Measurements from ENCODE around the gene TARDBP.
"Not testable (repeated sequence)": the region's sequence is repeated elsewhere in the genome, so short reads cannot be mapped to it uniquely, and the experiment has no call there.

The TARDBP gene

GRCh38 chr1:11012260-11013159, at the start of gene TARDBP:
TARDBP (plus strand) TSS chr1:11012654; CDS start chr1:11013728, 1,074 bp downstream.
- in situ Hi-C loops (cut with MboI; ENCODE audit: low sequenced_read_pairs): no loop called here

GRCh38 chr1:10965546-10966226, 46.8 kb upstream of the TARDBP start:
- in situ Hi-C loops (cut with MboI; ENCODE audit: low sequenced_read_pairs): no loop called here

GRCh38 chr1:10967090-10967489, 45.4 kb upstream of the TARDBP start:
- in situ Hi-C loops (cut with MboI; ENCODE audit: low sequenced_read_pairs): no loop called here

GRCh38 chr1:10968411-10968826, 44.0 kb upstream of the TARDBP start:
- in situ Hi-C loops (cut with MboI; ENCODE audit: low sequenced_read_pairs): no loop called here

GRCh38 chr1:10969267-10969970, 43.0 kb upstream of the TARDBP start:
- in situ Hi-C loops (cut with MboI; ENCODE audit: low sequenced_read_pairs): no loop called here

GRCh38 chr1:10969971-10970332, 42.5 kb upstream of the TARDBP start:
- in situ Hi-C loops (cut with MboI; ENCODE audit: low sequenced_read_pairs): no loop called here

- in situ Hi-C loops (cut with MboI; ENCODE audit: low sequenced_read_pairs): no loop called here
Observed at GRCh38 chr1:10973552-10973951, 38.9 kb upstream of the TARDBP start.

- in situ Hi-C loops (cut with MboI; ENCODE audit: low sequenced_read_pairs): no loop called here
Observed at GRCh38 chr1:10973956-10974881, 38.2 kb upstream of the TARDBP start.

- in situ Hi-C loops (cut with MboI; ENCODE audit: low sequenced_read_pairs): no loop called here
Observed at GRCh38 chr1:10975567-10976326, 36.7 kb upstream of the TARDBP start.

GRCh38 chr1:10978719-10979118, 33.7 kb upstream of the TARDBP start:
- in situ Hi-C loops (cut with MboI; ENCODE audit: low sequenced_read_pairs): no loop called here

- in situ Hi-C loops (cut with MboI; ENCODE audit: low sequenced_read_pairs): no loop called here
Observed at GRCh38 chr1:10979483-10979920, 33.0 kb upstream of the TARDBP start.

GRCh38 chr1:10980094-10980577, 32.3 kb upstream of the TARDBP start:
- in situ Hi-C loops (cut with MboI; ENCODE audit: low sequenced_read_pairs): no loop called here

GRCh38 chr1:10980841-10981727, 31.4 kb upstream of the TARDBP start:
- in situ Hi-C loops (cut with MboI; ENCODE audit: low sequenced_read_pairs): no loop called here

GRCh38 chr1:10986525-10986890, 25.9 kb upstream of the TARDBP start:
- in situ Hi-C loops (cut with MboI; ENCODE audit: low sequenced_read_pairs): no loop called here

- in situ Hi-C loops (cut with MboI; ENCODE audit: low sequenced_read_pairs): no loop called here
Observed at GRCh38 chr1:10987840-10988417, 24.5 kb upstream of the TARDBP start.

- in situ Hi-C loops (cut with MboI; ENCODE audit: low sequenced_read_pairs): no loop called here
Observed at GRCh38 chr1:10989095-10989494, 23.4 kb upstream of the TARDBP start.

GRCh38 chr1:10989920-10990516, 22.4 kb upstream of the TARDBP start:
- in situ Hi-C loops (cut with MboI; ENCODE audit: low sequenced_read_pairs): not testable (repeated sequence)

- in situ Hi-C loops (cut with MboI; ENCODE audit: low sequenced_read_pairs): no loop called here
Observed at GRCh38 chr1:10990828-10991227, 21.6 kb upstream of the TARDBP start.
